Upper lobe of right lung (tissue), 1 donor: ENCODE measurements around the gene QSOX2. TPM values are rescaled to one million over a fixed set of nuclear protein-coding genes. Genes with fewer than 3 reads are reported as not detected.

Experiments
- ATAC-seq: fragments of 200-7000 bp; cut with Tn5 transposase; one replicate; pipeline ENCODE4 v1.9.1; 2020; ENCODE audit warnings: mild to moderate bottlenecking, moderate library complexity
- DNase-seq: peaks from one replicate; pipeline ENCODE4 v3.0.0-alpha.2; 2020
- H3K27ac ChIP-seq: fragments of 200-600 bp; one replicate; pipeline ENCODE4 v1.8.0; 2022
- H3K27me3 ChIP-seq: fragments of 200-600 bp; one replicate; pipeline ENCODE4 v1.8.0; 2022; ENCODE audit warnings: mild to moderate bottlenecking
- H3K36me3 ChIP-seq: fragments of 200-600 bp; one replicate; pipeline ENCODE4 v1.8.0; 2022
- H3K4me1 ChIP-seq: fragments of 200-600 bp; one replicate; pipeline ENCODE4 v1.8.0; 2022
- H3K4me3 ChIP-seq: fragments of 200-600 bp; one replicate; pipeline ENCODE4 v1.8.0; 2022; ENCODE audit warnings: mild to moderate bottlenecking
- H3K9me3 ChIP-seq: fragments of 200-600 bp; one replicate; pipeline ENCODE4 v1.8.0; 2022
- CTCF ChIP-seq: fragments of 200-600 bp; IDR thresholded peaks from one replicate; pipeline ENCODE4 v1.8.0; 2022; ENCODE audit warnings: antibody characterized with exemption
- intact Hi-C: fragments of 100-400 bp; cut with DNase I; formaldehyde crosslinking; loops from one replicate; pipeline ENCODE4 v1.11.0; 2022
- total RNA-seq: library from RNA; stranded (reverse); fragmentation: NEBNext Ultra II Directional; extraction: Animal tissue kit (Norgen Biotek cat#: 25700); gene quantifications from one replicate; pipeline ENCODE4 v1.2.1, GENCODE V29; 2021
- donor health status: DM: no; HTN: yes; CAD: no; lungs with severe emphysema.

The QSOX2 gene
- total RNA-seq, 1 donor from 2014 or later, result 13.1 TPM

- no peaks in the 10 kb centered on the region for H3K36me3 ChIP-seq
- intact Hi-C loops, result loop anchor here (10.0 kb wide), 1 partner anchor 113 kb away; no protein-coding TSS in a partner anchor
- H3K4me1 ChIP-seq, result peaks cover 4% of the 10 kb centered on the region
Measured at GRCh38 chr9:136287960-136288753, 42.5 kb upstream of the QSOX2 start.

GRCh38 chr9:136286987-136287379 is 41.4 kb upstream of the QSOX2 start:
- intact Hi-C loops, result loop anchor here (10.0 kb wide), 1 partner anchor 112 kb away; no protein-coding TSS in a partner anchor
- TF ChIP-seq CTCF, result no peak
- Histone ChIP-seq H3K36me3 (no peaks in the 10 kb centered on the region), H3K4me1 (peaks cover 4% of the 10 kb centered on the region), H3K4me3 (no peak overlapping the region), H3K9me3 (no peaks in the 10 kb centered on the region), H3K27me3 (peaks cover 18% of the 10 kb centered on the region), H3K27ac (no peak overlapping the region)
- ATAC-seq, result no peak
- DNase-seq, result no peak

More at GRCh38 chr9:136287960-136288753, 42.5 kb upstream of the QSOX2 start:
- Histone ChIP-seq H3K27ac (no peak overlapping the region), H3K27me3 (peaks cover 18% of the 10 kb centered on the region), H3K9me3 (no peaks in the 10 kb centered on the region), H3K4me3 (no peak overlapping the region)
- no peak for ATAC-seq
- TF ChIP-seq CTCF, result no peak
- no peak for DNase-seq

- Histone ChIP-seq H3K9me3 (no peaks in the 10 kb centered on the region), H3K27ac (no peak overlapping the region)
Measured at GRCh38 chr9:136286359-136286986, 40.9 kb upstream of the QSOX2 start.

GRCh38 chr9:136285501-136286358 is 40.1 kb upstream of the QSOX2 start:
- Histone ChIP-seq H3K27me3 (peaks cover 18% of the 10 kb centered on the region), H3K27ac (no peak overlapping the region), H3K4me1 (peaks cover 4% of the 10 kb centered on the region), H3K9me3 (no peaks in the 10 kb centered on the region), H3K4me3 (no peak overlapping the region), H3K36me3 (no peaks in the 10 kb centered on the region)
- DNase-seq, result no peak
- ATAC-seq, result no peak
- TF ChIP-seq CTCF, result no peak
- intact Hi-C loops, result loop anchor here (10.0 kb wide), 1 partner anchor 111 kb away; no protein-coding TSS in a partner anchor

More at GRCh38 chr9:136286359-136286986, 40.9 kb upstream of the QSOX2 start:
- intact Hi-C loops, result loop anchor here (10.0 kb wide), 1 partner anchor 112 kb away; no protein-coding TSS in a partner anchor
- Histone ChIP-seq H3K4me3 (no peak overlapping the region), H3K4me1 (peaks cover 4% of the 10 kb centered on the region), H3K27me3 (peaks cover 18% of the 10 kb centered on the region), H3K36me3 (no peaks in the 10 kb centered on the region)
- no peak for TF ChIP-seq CTCF
- ATAC-seq, result no peak
- DNase-seq, result no peak

- Histone ChIP-seq H3K4me1 (peaks cover 4% of the 10 kb centered on the region), H3K27ac (no peak overlapping the region), H3K36me3 (no peaks in the 10 kb centered on the region), H3K4me3 (no peak overlapping the region), H3K27me3 (peaks cover 18% of the 10 kb centered on the region), H3K9me3 (no peaks in the 10 kb centered on the region)
- intact Hi-C loops, result loop anchor here (10.0 kb wide), 1 partner anchor 110 kb away; no protein-coding TSS in a partner anchor
- TF ChIP-seq CTCF, result no peak
- ATAC-seq (no peak), DNase-seq (no peak)
Measured at GRCh38 chr9:136284951-136285350, 39.3 kb upstream of the QSOX2 start.
